SIG-M5 (cell line): Measurements from ENCODE around the gene FAM168A.
A peak's percentile ranks its signal among the peaks of the same experiment; 100 is the strongest.

Experiments
- DNase-seq: peaks from one replicate; lab custom pipeline; 2025; lab: John Stamatoyannopoulos, UW

The FAM168A gene, protein sequence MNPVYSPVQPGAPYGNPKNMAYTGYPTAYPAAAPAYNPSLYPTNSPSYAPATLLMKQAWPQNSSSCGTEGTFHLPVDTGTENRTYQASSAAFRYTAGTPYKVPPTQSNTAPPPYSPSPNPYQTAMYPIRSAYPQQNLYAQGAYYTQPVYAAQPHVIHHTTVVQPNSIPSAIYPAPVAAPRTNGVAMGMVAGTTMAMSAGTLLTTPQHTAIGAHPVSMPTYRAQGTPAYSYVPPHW

DNA sequence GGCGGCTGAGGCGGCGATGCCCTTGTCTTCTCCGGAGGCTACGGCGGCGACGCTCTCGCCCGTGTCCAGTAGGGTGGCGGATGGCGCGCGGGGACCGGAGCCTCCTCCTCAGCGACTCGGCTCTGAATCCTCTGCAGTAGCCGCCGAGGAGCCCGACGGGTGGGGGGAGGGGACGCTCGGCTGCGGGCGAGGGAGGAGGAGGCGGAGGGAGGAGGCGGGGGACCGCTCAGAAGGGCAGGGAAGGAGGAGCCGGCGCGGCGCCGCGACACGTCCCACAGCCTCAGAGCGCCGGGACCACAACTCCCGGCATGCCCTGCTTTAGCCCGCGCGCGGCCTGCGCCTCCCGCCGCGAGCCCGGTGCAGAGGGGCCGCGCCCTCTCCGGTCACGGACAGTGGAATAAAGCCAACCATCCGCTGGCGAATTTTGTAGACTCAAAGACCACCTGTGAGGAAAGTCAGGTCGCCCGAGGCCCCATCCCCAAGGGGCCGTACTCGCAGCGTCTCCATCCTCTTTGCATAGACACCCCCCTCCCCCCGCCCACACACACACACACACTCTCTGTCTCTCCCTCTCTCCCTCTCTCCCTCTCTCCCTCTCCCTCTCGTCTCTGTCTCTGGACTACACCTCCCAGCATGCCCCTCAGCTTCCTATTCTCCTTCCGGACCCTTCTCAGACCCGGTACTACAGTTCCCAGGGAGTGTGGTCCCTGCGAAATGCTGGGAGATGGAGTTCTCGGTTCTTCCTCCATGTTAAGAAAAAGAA, at the start of gene FAM168A:
Gene FAM168A (minus strand): TSS at position 157 of the 763 bp plus-strand sequence. CDS start 129,638 bp downstream, outside the sequence.
- peak; percentile 82 for DNase-seq

DNA sequence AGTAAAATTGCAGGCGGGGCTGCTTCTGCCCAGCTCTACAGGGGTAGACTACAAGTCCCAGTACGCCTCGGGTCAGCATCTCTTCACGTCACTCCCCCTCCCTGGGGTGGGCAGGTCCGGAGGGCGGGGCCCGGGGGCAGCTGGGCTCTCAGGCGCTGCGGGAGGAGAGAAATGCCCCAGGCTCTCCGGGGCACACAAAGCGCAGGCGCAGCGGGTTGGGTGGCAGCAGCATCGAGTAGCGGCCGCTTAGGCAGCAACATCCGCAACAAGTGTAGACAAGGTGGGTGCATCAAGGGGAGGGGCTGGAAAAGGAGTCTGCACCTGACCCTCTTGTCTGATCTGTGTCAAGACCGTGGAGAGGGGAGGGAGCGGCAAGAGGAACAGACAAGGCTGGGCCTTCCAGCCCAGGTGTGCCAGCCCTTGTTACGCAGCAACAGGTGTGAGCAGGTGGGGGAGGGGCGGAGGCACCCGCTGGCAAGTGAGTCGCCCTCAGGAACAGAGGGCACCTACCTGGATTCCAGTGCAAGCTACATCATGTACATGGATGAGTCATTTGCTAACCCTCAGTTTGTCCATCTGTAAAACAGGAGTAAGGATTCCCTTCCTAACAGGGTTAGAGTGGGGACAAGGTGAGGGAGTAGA, 49.7 kb upstream of the FAM168A start:
- no peak for DNase-seq

DNA sequence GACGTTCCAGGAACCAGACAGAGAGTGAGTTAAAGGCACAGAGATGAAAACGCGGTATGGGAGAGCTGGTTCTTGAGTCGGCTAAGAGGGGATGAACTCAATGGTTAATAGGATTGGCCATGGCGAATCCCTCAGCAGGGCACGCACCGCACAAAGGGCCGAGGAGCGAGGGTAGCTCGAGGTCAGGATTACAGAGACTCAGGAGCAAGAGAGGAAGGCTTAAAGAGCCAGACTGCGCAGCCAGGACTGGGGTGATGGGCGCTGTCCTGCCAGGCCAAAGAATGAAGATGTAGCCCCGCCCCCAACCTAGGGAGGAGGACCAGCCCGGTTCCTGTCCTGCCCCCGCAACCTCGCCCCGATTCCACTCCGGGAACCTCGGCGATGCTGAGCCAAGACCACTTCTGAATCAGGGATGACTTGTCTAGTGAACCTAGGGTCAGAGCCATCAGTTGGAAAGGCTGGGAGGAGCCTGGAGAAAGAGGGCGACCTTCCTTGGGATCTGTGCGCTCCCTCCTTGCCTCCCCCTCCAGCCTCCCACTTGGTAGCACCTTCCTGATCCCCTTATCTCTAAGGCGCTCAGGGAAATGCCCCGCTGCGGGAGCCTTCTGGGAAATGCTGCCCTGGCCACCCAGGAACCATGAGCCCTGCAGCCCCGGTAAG, 48.2 kb upstream of the FAM168A start, which contains the start of gene PLEKHB1:
Gene PLEKHB1 (plus strand): TSS at position 610 of the 660 bp plus-strand sequence. CDS start 28 bp downstream, at position 638.
- no peak for DNase-seq

GRCh38 chr11:73645121-73645969, 47.4 kb upstream of the FAM168A start:
- no peak for DNase-seq

- no peak for DNase-seq
Measured at GRCh38 chr11:73641668-73642067, 43.8 kb upstream of the FAM168A start.

- DNase-seq: no peak
Measured at GRCh38 chr11:73640592-73640991, 42.7 kb upstream of the FAM168A start.

DNA sequence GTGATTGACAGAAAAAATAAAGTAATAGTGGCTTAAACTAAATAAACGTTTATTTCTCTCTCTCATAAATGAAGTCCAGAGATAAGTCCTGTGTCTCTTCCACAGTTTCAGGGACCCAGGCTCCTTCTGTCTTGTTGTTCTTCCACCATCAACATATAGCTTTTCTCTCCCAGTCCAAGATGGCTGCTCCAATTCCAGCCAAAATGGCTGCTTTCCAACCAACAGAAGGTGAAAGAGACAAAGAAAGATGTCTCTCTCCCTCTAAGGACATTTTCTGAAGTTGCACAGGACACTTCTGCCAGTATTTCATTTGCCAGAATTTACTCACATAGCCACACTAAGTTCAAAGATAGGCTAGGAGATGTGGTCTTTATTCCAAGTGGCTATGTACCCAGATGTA, 39.1 kb upstream of the FAM168A start:
- DNase-seq: no peak

DNA sequence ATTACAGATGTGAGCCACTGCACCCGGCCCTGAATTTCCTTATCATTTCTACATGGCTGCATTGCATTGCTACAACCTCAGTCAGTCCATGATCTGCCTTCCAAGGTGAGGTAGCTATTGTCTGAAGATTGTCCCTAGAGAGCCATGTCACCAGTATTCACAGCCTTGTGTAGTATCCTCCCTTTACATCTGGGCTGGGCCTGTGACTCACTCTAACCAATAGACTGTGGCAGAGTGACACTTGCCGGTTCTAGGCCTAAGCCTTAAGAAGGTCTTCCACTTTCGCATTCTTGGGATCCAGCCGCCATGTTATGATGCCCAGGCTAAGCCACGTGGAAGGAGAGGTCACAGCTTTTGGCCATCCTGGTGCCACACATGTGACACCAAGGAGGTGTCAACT, 38.3 kb upstream of the FAM168A start:
- no peak for DNase-seq

DNA sequence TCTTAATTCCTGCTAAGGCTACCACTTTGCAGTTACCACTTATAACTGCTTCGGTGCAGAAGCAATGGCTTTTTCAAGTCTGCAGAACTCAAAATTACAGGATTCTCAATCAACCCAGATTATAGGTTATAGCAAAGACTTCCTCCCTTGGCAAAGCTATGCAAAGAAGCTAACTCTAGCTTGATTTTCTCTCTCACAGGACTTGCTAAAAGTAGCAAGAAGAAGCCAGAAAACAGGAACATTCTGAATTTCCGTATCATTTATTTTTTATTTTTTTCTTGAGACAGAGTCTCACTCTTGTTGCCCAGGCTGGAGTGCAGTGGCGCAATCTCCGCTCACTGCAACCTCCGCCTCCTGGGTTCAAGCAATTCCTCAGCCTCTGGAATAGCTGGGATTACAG, 37.8 kb upstream of the FAM168A start:
- DNase-seq: no peak

DNA sequence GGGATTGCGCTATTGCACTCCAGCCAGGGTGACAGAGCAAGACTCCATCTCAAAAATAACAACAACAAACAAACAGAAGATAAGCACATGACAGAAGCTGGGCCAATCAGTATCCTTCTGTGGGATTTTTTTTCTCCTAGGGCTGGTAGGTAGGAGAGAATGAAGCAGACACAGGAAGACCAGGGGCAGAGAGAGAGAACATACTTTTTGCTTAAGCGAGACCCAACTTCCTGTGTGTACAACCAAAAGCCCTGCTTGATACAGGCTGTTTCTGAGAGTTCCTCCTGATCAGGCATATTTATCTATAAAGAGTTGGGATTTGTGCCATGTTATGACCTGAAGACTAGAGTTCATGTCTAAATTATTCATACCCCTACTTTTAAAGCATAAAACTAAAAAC, 36.1 kb upstream of the FAM168A start:
- no peak for DNase-seq

DNA sequence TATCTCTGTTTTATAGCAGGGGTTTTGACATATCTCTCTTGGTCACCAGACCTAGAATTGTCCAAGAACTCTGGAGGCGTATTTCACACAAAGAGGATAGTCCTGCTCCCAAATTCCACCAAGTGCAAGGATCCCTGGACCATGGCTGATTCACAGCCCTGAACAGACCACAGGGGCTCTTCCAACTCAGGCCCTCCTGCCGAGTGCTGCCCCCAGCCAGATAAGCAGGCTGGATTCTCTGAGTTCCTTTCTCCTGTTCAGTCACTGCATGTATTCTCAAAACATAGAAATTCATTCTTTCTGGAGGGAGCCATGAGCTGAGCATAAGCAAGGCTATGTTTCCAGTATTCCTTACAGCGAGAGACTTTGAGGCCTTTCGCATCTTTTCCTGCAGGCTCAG, 35.1 kb upstream of the FAM168A start:
- DNase-seq: no peak

DNA sequence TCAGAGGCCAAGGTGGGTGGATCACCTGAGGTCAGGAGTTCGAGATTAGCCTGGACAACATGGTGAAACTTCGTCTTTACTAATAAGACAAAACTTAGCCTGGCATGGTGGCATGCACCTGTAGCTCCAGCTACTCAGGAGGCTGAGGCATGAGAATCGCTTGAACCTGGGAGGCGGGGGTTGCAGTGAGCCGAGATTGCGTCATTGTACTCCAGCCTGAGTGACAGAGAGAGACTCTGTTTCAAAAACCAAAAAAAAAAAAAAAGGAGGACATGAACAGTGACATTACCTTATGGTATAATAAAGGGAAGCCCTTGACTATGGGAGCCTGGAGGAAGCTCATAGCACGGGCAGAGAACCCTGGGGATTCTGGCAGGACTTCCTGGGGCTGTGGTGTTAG, 32.0 kb upstream of the FAM168A start:
- DNase-seq: no peak

- no peak for DNase-seq
Measured at GRCh38 chr11:73625696-73626318, 27.9 kb upstream of the FAM168A start.

- peak; percentile 50 for DNase-seq
Measured at GRCh38 chr11:73623686-73624085, 25.8 kb upstream of the FAM168A start.

- no peak for DNase-seq
Measured at GRCh38 chr11:73622926-73623593, 25.1 kb upstream of the FAM168A start.

DNA sequence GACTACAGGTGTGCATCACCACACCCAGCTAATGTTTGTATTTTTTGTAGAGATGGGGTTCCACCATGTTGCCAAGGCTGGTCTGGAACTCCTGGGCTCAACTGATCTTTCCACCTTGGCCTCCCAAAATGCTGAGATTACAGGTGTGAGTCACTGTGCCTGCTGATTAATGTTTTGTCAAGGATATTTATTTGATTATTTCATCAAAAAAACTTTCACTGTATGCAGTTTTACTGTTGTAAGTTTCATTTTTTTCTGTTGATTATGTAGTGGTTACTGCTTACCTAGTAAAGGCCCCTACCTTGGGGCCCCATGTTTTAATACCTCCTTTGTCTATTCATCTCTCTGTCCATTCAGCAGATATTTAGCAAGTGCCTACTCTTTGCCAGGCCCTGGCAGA, 16.7 kb upstream of the FAM168A start:
- DNase-seq: no peak

DNA sequence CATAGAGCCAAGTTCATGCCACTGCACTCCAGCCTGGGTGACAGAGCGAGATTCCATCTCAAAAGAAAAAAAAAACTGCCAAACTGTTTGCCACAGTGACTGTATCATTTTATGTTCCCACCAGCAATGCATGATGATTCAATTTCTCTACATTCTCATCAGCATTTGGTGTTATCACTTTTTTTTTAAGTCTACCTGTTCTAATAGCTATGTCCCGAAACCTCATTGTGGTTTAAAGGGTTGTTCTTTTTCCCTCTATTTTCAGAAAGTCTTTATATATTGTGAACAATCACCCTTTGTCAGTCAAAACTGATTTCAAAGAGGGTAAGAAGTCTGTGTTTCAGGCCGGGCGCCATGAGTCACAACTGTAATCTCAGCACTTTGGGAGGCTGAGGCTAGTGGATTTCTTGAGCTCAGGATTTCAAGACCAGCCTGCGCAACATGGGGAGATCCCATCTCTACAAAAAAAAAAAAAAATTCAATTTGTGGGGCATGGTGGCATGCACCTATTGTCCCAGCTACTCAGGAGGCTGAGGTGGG, 14.8 kb upstream of the FAM168A start:
- no peak for DNase-seq

GRCh38 chr11:73598719-73599379, 937 bp upstream of the FAM168A start:
- DNase-seq: no peak

DNA sequence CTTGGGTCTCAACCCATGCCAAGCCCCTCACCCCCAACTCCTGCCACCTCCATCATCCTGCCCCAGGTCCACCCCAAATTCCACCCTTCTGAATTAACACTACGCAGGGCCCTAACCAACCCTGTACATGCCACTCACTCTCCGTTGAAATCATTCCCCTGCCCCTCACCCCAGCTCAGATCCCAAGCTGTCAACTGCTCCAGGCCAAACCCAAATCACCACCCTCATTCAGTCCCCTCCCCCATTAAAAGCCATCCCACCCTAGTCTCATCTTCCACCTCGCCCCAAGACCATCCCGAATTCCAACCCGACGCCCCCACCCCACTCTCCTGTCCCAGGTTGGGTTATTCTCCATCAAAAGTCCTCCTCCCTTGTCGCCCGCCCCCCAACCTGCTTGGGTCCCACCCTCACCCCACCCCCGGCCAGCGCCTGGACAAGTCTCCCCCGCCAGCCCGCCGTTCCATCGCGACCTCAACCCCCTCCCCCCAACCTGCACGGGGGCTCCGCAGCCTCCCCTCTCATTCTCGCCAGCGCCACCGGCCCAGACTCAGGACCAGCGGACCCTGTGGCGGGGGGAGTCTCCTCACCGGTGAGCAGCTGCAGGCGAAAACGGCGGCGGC, 466 bp downstream of the FAM168A start:
- no peak for DNase-seq
